ENCODE results near the gene MUSTN1. TPM values are rescaled to one million over a fixed set of nuclear protein-coding genes. Genes with fewer than 3 reads are reported as not detected.

The MUSTN1 gene
- total and polyA plus RNA-seq, 2 donors (not counting 3 experiments of a cell fraction or from before 2014, with no cell fraction given): 1.1 to 2.2 TPM

- DNase-seq (ENCODE audit: low read depth, low spot score) (no peak), FAIRE-seq (no peak)
- Histone ChIP-seq H3K9me1 (replicated peaks; ENCODE audit: control insufficient read depth, extremely low read depth, insufficient read depth, low read length) (no peaks in the 10 kb centered on the region), H3K9me3 (replicated peaks; ENCODE audit: control insufficient read depth, insufficient read depth, low read length) (no peaks in the 10 kb centered on the region), H3K9ac (replicated peaks; ENCODE audit: extremely low read depth, insufficient read depth, low read length) (no peak overlapping the region), H3K4me1 (ENCODE audit: control insufficient read depth, extremely low read depth, insufficient read depth, low read length) (no peaks in the 10 kb centered on the region), H3K4me3 (replicated peaks in 1 of 3; ENCODE audit: insufficient read depth in 1 of 3, low read depth in 1 of 3, low read length in 3 of 3) (no peak overlapping the region), H3K79me2 (ENCODE audit: control insufficient read depth, insufficient read depth, low read length) (no peaks in the 10 kb centered on the region), H2AFZ (ENCODE audit: low read depth, low read length) (no peak overlapping the region), H3K4me2 (ENCODE audit: insufficient read depth, low read length) (no peak overlapping the region), H3K27me3 (ENCODE audit: control insufficient read depth in 2 of 2, insufficient read depth in 2 of 2, low read length in 2 of 2) (no peaks in the 10 kb centered on the region), H3K27ac (ENCODE audit: insufficient read depth, low read depth, low read length) (no peak overlapping the region), H4K20me1 (replicated peaks; ENCODE audit: control insufficient read depth, extremely low read depth, insufficient read depth, low read length) (no peaks in the 10 kb centered on the region), H3K36me3 (ENCODE audit: control insufficient read depth in 2 of 2, extremely low read depth in 1 of 2, insufficient read depth in 2 of 2, low read length in 2 of 2) (no peaks in the 10 kb centered on the region)
- no TSS peak for BruUV-seq (replicated peaks)
- no peak for TF ChIP-seq MYC (IDR thresholded peaks at IDR 0.05; ENCODE audit: low read depth, low read length)
- no peak for TF ChIP-seq CTCF (IDR thresholded peaks at IDR 0.05; ENCODE audit: extremely low read depth in 1 of 2, insufficient read depth in 1 of 2, low read depth in 1 of 2, low read length in 2 of 2)
- no peak for TF ChIP-seq JUN (IDR thresholded peaks at IDR 0.05; ENCODE audit: borderline replicate concordance, insufficient read depth, insufficient read length, low read depth)
- no peak for TF ChIP-seq FOS (IDR thresholded peaks at IDR 0.05; ENCODE audit: borderline replicate concordance, insufficient read depth, low read length)
- TF ChIP-seq, protein P1, sequence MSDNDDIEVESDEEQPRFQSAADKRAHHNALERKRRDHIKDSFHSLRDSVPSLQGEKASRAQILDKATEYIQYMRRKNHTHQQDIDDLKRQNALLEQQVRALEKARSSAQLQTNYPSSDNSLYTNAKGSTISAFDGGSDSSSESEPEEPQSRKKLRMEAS (IDR thresholded peaks at IDR 0.05; ENCODE audit: insufficient read depth, insufficient read length): no peak
- no peak for TF ChIP-seq POLR2AphosphoS5 (IDR thresholded peaks at IDR 0.05; ENCODE audit: insufficient read depth, low read depth, low read length)
- TF ChIP-seq POLR2A (IDR thresholded peaks at IDR 0.05; ENCODE audit: low read depth, low read length): no peak
- ChIA-PET POLR2A (no interaction called here), CTCF (interaction anchor here (1.4 to 1.5 kb wide), 2 partner anchors 8 to 31 kb away, joined by 3 read pairs; no protein-coding TSS in a partner anchor)
- intact Hi-C loops (cut with micrococcal nuclease) (no loop called here), dilution Hi-C loops (cut with MboI; ENCODE audit: extremely low pct_ligation_motif_present, low sequenced_read_pairs) (no loop called here)
These were observed 44.5 kb downstream of the MUSTN1 start for GRCh38 chr3:52790337-52790736.
